CD14-positive monocyte (primary cell): ENCODE measurements around the gene GRIN2C. TPM values are rescaled to one million over a fixed set of nuclear protein-coding genes. Genes with fewer than 3 reads are reported as not detected.

Experiments used
- DNase-seq, 3 donors: peaks; one replicate each; pipeline ENCODE4 v3.0.0-alpha.2; 2011 to 2022
- H2AFZ ChIP-seq: 2 replicates; pipeline ENCODE4 v1.6.0; 2012; ENCODE audit warnings: mild to moderate bottlenecking, low read depth, low read length, inconsistent platforms; ENCODE audit not compliant: insufficient read depth, poor library complexity, severe bottlenecking
- H3K27ac ChIP-seq, 2 donors: 1 replicate in 1 of 2; 2 replicates in 1 of 2; pipeline ENCODE4 v1.5.1; 2012 to 2013; ENCODE audit warnings: low read length in 2 of 2, control low read depth in 1 of 2, inconsistent platforms in 1 of 2, low read depth in 1 of 2, mild to moderate bottlenecking in 1 of 2
- H3K27me3 ChIP-seq, 2 donors: one replicate each; pipeline versions ENCODE4 v1.6.0 to v1.6.1; 2011 to 2013; ENCODE audit warnings: low read length in 2 of 2; ENCODE audit not compliant: control insufficient read depth in 2 of 2, insufficient read depth in 2 of 2
- H3K36me3 ChIP-seq, 2 donors: replicated peaks in 1 of 2; 1 replicate in 1 of 2; 2 replicates in 1 of 2; pipeline versions ENCODE4 v1.5.1 to v1.6.1; 2012 to 2013; ENCODE audit warnings: low read length in 2 of 2, control low read depth in 1 of 2, inconsistent platforms in 1 of 2, mild to moderate bottlenecking in 1 of 2; ENCODE audit not compliant: insufficient read depth in 2 of 2, control insufficient read depth in 1 of 2
- H3K4me1 ChIP-seq, 2 donors: 1 replicate in 1 of 2; 2 replicates in 1 of 2; pipeline versions ENCODE4 v1.5.1 to v1.6.1; 2012 to 2013; ENCODE audit warnings: low read length in 2 of 2, control low read depth in 1 of 2, inconsistent platforms in 1 of 2, mild to moderate bottlenecking in 1 of 2, moderate library complexity in 1 of 2; ENCODE audit not compliant: insufficient read depth in 2 of 2, control insufficient read depth in 1 of 2
- H3K4me2 ChIP-seq: replicated peaks from 2 replicates; pipeline ENCODE3; 2012; ENCODE audit warnings: low read length, moderate library complexity, mild to moderate bottlenecking; ENCODE audit not compliant: poor library complexity, severe bottlenecking; ENCODE audit errors: extremely low read depth
- H3K4me3 ChIP-seq, 3 experiments: fragments of 200-600 bp in 1 of 3; sonication (generic) in 1 of 3; replicated peaks in 1 of 3; 1 replicate in 2 of 3; 2 replicates in 1 of 3; pipeline ENCODE4 v1.5.1; 2011 to 2013; ENCODE audit warnings: low read length in 3 of 3, mild to moderate bottlenecking in 3 of 3, control low read depth in 2 of 3, low read depth in 2 of 3, inconsistent platforms in 1 of 3, moderate library complexity in 1 of 3
- H3K79me2 ChIP-seq: 2 replicates; pipeline ENCODE4 v1.6.0; 2012; ENCODE audit warnings: mild to moderate bottlenecking, control low read depth, inconsistent platforms, low read length, moderate library complexity; ENCODE audit not compliant: insufficient read depth
- H3K9ac ChIP-seq: 2 replicates; pipeline ENCODE4 v1.6.0; 2017; ENCODE audit warnings: low read length, mild to moderate bottlenecking; ENCODE audit not compliant: insufficient read depth, poor library complexity, severe bottlenecking
- H3K9me3 ChIP-seq, 2 donors: replicated peaks in 1 of 2; 1 replicate in 1 of 2; 2 replicates in 1 of 2; pipeline versions ENCODE4 v1.5.1 to v1.6.1; 2012 to 2013; ENCODE audit warnings: low read length in 2 of 2, control low read depth in 1 of 2; ENCODE audit not compliant: control insufficient read depth in 1 of 2, insufficient read depth in 1 of 2
- H4K20me1 ChIP-seq: 2 replicates; pipeline ENCODE4 v1.6.0; 2012; ENCODE audit warnings: mild to moderate bottlenecking, low read length, control low read depth, moderate library complexity; ENCODE audit not compliant: insufficient read depth
- H3K27ac Mint-ChIP-seq, 7 donors: one replicate each; pipeline ENCODE4 v1.8.0; 2020; ENCODE audit warnings: mild to moderate bottlenecking in 7 of 7, mixed read lengths in 7 of 7, moderate library complexity in 6 of 7, inconsistent platforms in 2 of 7
- H3K27me3 Mint-ChIP-seq, 3 donors: one replicate each; pipeline ENCODE4 v1.8.0; 2021 to 2022; ENCODE audit warnings: low read depth in 3 of 3, mild to moderate bottlenecking in 3 of 3, mixed read lengths in 3 of 3, moderate library complexity in 3 of 3, inconsistent platforms in 1 of 3
- H3K36me3 Mint-ChIP-seq, 2 donors: one replicate each; pipeline ENCODE4 v1.8.0; 2020; ENCODE audit warnings: mixed read lengths in 2 of 2, inconsistent platforms in 1 of 2, mild to moderate bottlenecking in 1 of 2
- H3K4me1 Mint-ChIP-seq: one replicate; pipeline ENCODE4 v1.8.0; 2020; ENCODE audit warnings: mild to moderate bottlenecking, mixed read lengths
- H3K4me3 Mint-ChIP-seq, 2 donors: one replicate each; pipeline ENCODE4 v1.8.0; 2020; ENCODE audit warnings: mild to moderate bottlenecking in 2 of 2, mixed read lengths in 2 of 2, moderate library complexity in 1 of 2
- H3K9me3 Mint-ChIP-seq, 7 donors: one replicate each; pipeline ENCODE4 v1.8.0; 2020 to 2022; ENCODE audit warnings: mixed read lengths in 7 of 7, mild to moderate bottlenecking in 6 of 7, moderate library complexity in 6 of 7, inconsistent platforms in 2 of 7
- CTCF ChIP-seq: fragments of 200-600 bp; IDR thresholded peaks from one replicate; pipeline ENCODE4 v1.8.0; 2022; ENCODE audit warnings: antibody characterized with exemption, mild to moderate bottlenecking
- WGBS: methylation state at CpG from one replicate; pipeline ENCODE4 v1.1.5; 2013; ENCODE audit warnings: missing lambda C conversion rate; ENCODE audit not compliant: insufficient coverage; 5-methylcytosine and 5-hydroxymethylcytosine counted together
- intact Hi-C, 2 donors: fragments of 100-400 bp; cut with micrococcal nuclease; formaldehyde crosslinking; loops; one replicate each; pipeline versions ENCODE4 v1.15.0 to v1.15.1; 2023
- polyA plus RNA-seq, 3 donors: library from polyadenylated mRNA; depleted of rRNA in 1 of 3; unstranded in 2 of 3; stranded (reverse) in 1 of 3; fragments of 300-500 nt in 2 of 3; fragments of >200 nt in 1 of 3; fragmentation: Illumina TruSeq in 2 of 3; gene quantifications; 1 replicate in 2 of 3; 2 replicates in 1 of 3; pipeline ENCODE4 v1.2.3, GENCODE V29; 2012 to 2021

Gene GRIN2C
- polyA plus RNA-seq, 3 donors: 0.04 TPM; not detected in 2

- no peaks in the 10 kb centered on the region for H3K27me3 ChIP-seq
- no peaks in the 10 kb centered on the region for H3K9me3 ChIP-seq
- Mint-ChIP-seq H3K4me3 (no peak overlapping the region), H3K9me3 (peaks cover 0 to 2% (median 0%) of the 10 kb centered on the region in 7 donors), H3K27me3 (peaks cover 0 to 2% (median 0%) of the 10 kb centered on the region in 3 donors), H3K36me3 (peaks cover 93 to 100% of the 10 kb centered on the region in 2 donors), H3K27ac (no peak overlapping the region), H3K4me1 (no peaks in the 10 kb centered on the region)
- no peaks in the 10 kb centered on the region for H3K4me1 ChIP-seq
- no peak overlapping the region for H2AFZ ChIP-seq
- H3K4me2 ChIP-seq: no peak overlapping the region
- no peaks in the 10 kb centered on the region for H3K79me2 ChIP-seq
- DNase-seq: no peak
- H4K20me1 ChIP-seq: peaks cover 34% of the 10 kb centered on the region
- 97% methylated on average over 5 of the region's 6 CpGs for WGBS
- TF ChIP-seq CTCF: no peak
- no peak overlapping the region for H3K27ac ChIP-seq
- H3K36me3 ChIP-seq: peaks cover 95 to 98% of the 10 kb centered on the region in 2 donors
- no peak overlapping the region for H3K9ac ChIP-seq
- no peak overlapping the region for H3K4me3 ChIP-seq
- intact Hi-C loops: no loop called here
Measured at GRCh38 chr17:74796866-74797265, 62.8 kb downstream of the GRIN2C start.

- H3K4me1 Mint-ChIP-seq: peaks cover 5% of the 10 kb centered on the region
- Histone ChIP-seq H2AFZ (no peak overlapping the region), H3K9ac (no peak overlapping the region), H3K79me2 (no peaks in the 10 kb centered on the region), H3K4me1 (peaks cover 4 to 6% of the 10 kb centered on the region in 2 donors), H3K4me2 (no peak overlapping the region), H3K36me3 (peaks cover 89 to 91% of the 10 kb centered on the region in 2 donors), H3K27me3 (no peaks in the 10 kb centered on the region), H4K20me1 (peaks cover 28% of the 10 kb centered on the region), H3K4me3 (no peak overlapping the region), H3K9me3 (no peaks in the 10 kb centered on the region), H3K27ac (no peak overlapping the region)
- intact Hi-C loops: no loop called here
- peaks cover 0 to 2% (median 0%) of the 10 kb centered on the region in 3 donors for H3K27me3 Mint-ChIP-seq
- no peak overlapping the region for H3K27ac Mint-ChIP-seq
- TF ChIP-seq CTCF: no peak
- WGBS: 95% methylated on average over 3 of the region's 4 CpGs
- peaks cover 0 to 2% (median 0%) of the 10 kb centered on the region in 7 donors for H3K9me3 Mint-ChIP-seq
- peaks cover 90 to 97% of the 10 kb centered on the region in 2 donors for H3K36me3 Mint-ChIP-seq
- DNase-seq: no peak
- no peak overlapping the region for H3K4me3 Mint-ChIP-seq
Measured at GRCh38 chr17:74796211-74796610, 63.5 kb downstream of the GRIN2C start.
